ENCODE measurements around the gene CRB3. TPM values are rescaled to one million over a fixed set of nuclear protein-coding genes. Genes with fewer than 3 reads are reported as not detected.

Gene CRB3
- total RNA-seq, 1 experiment from 2014 or later = not detected

GRCh38 chr19:6416658-6417405, 47.2 kb upstream of the CRB3 start:
- ChIA-PET POLR2A (ENCODE audit: low non-redundant PET) (no interaction called here), CTCF (no interaction called here)
- DNase-seq (ENCODE audit: low spot score) = no peak
- Histone ChIP-seq H3K36me3 (ENCODE audit: insufficient read depth, low read length, poor library complexity, severe bottlenecking) (peaks cover 89% of the 10 kb centered on the region), H3K27ac (ENCODE audit: low read depth, low read length, poor library complexity, severe bottlenecking) (no peak overlapping the region), H3K9me3 (ENCODE audit: low read depth, low read length, poor library complexity, severe bottlenecking) (no peaks in the 10 kb centered on the region), H3K4me1 (ENCODE audit: insufficient read depth, low read length, poor library complexity, severe bottlenecking) (no peaks in the 10 kb centered on the region), H3K27me3 (replicated peaks; ENCODE audit: insufficient read depth, low read depth, low read length, poor library complexity) (no peaks in the 10 kb centered on the region), H3K4me3 (ENCODE audit: low read depth, low read length, poor library complexity, severe bottlenecking) (no peak overlapping the region)
- TF ChIP-seq CTCF (conservative IDR thresholded peaks at IDR 0.05; ENCODE audit: low read depth, low read length) = no peak
- no peak for TF ChIP-seq EZH2 (IDR thresholded peaks at IDR 0.05; ENCODE audit: borderline replicate concordance, low read depth, low read length, poor library complexity, severe bottlenecking)
- intact Hi-C loops (cut with micrococcal nuclease; ENCODE audit: unreplicated experiment) = no loop called here
- no TSS peak for BruUV-seq (replicated peaks)

GRCh38 chr19:6417713-6418561, 46.1 kb upstream of the CRB3 start:
- Histone ChIP-seq H3K4me1 (ENCODE audit: insufficient read depth, low read length, poor library complexity, severe bottlenecking) (peaks cover 9% of the 10 kb centered on the region), H3K27me3 (replicated peaks; ENCODE audit: insufficient read depth, low read depth, low read length, poor library complexity) (no peaks in the 10 kb centered on the region), H3K9me3 (ENCODE audit: low read depth, low read length, poor library complexity, severe bottlenecking) (no peaks in the 10 kb centered on the region), H3K36me3 (ENCODE audit: insufficient read depth, low read length, poor library complexity, severe bottlenecking) (peaks cover 94% of the 10 kb centered on the region), H3K4me3 (ENCODE audit: low read depth, low read length, poor library complexity, severe bottlenecking) (no peak overlapping the region), H3K27ac (ENCODE audit: low read depth, low read length, poor library complexity, severe bottlenecking) (no peak overlapping the region)
- no peak for DNase-seq (ENCODE audit: low spot score)
- no TSS peak for BruUV-seq (replicated peaks)
- CTCF ChIA-PET = no interaction called here
- TF ChIP-seq EZH2 (IDR thresholded peaks at IDR 0.05; ENCODE audit: borderline replicate concordance, low read depth, low read length, poor library complexity, severe bottlenecking) (no peak), CTCF (conservative IDR thresholded peaks at IDR 0.05; ENCODE audit: low read depth, low read length) (no peak; the same call in 1 of the 2 replicates)
- POLR2A ChIA-PET (ENCODE audit: low non-redundant PET) = no interaction called here
- intact Hi-C loops (cut with micrococcal nuclease; ENCODE audit: unreplicated experiment) = no loop called here

GRCh38 chr19:6418562-6418932, 45.5 kb upstream of the CRB3 start:
- Histone ChIP-seq H3K27me3 (replicated peaks; ENCODE audit: insufficient read depth, low read depth, low read length, poor library complexity) (no peaks in the 10 kb centered on the region), H3K4me1 (ENCODE audit: insufficient read depth, low read length, poor library complexity, severe bottlenecking) (peaks cover 14% of the 10 kb centered on the region), H3K27ac (ENCODE audit: low read depth, low read length, poor library complexity, severe bottlenecking) (no peak overlapping the region), H3K9me3 (ENCODE audit: low read depth, low read length, poor library complexity, severe bottlenecking) (no peaks in the 10 kb centered on the region), H3K4me3 (ENCODE audit: low read depth, low read length, poor library complexity, severe bottlenecking) (no peak overlapping the region), H3K36me3 (ENCODE audit: insufficient read depth, low read length, poor library complexity, severe bottlenecking) (peaks cover 91% of the 10 kb centered on the region)
- intact Hi-C loops (cut with micrococcal nuclease; ENCODE audit: unreplicated experiment) = no loop called here
- ChIA-PET CTCF (no interaction called here), POLR2A (ENCODE audit: low non-redundant PET) (no interaction called here)
- no peak for DNase-seq (ENCODE audit: low spot score)
- BruUV-seq (replicated peaks) = no TSS peak
- TF ChIP-seq EZH2 (IDR thresholded peaks at IDR 0.05; ENCODE audit: borderline replicate concordance, low read depth, low read length, poor library complexity, severe bottlenecking) = no peak
- TF ChIP-seq CTCF (conservative IDR thresholded peaks at IDR 0.05; ENCODE audit: low read depth, low read length) = no peak

Measured in A673 (cell line).